GM10248 (cell line): Measurements from ENCODE around the gene VSTM1.

Experiments
- CTCF ChIA-PET: fragments of 300-600 bp; sonication (Branson Sonifier 250); formaldehyde crosslinking; extraction: SDS; loops from one replicate; lab custom pipeline; 2021; ENCODE audit warnings: antibody characterized with exemption; lab: Yijun Ruan, JAX
- POLR2A ChIA-PET: fragments of 350-650 bp; sonication (Branson Sonifier 250); formaldehyde crosslinking; extraction: SDS; loops from one replicate; lab custom pipeline; 2020; ENCODE audit warnings: antibody characterized with exemption; lab: Yijun Ruan, JAX
- DNase-seq: peaks from one replicate; pipeline ENCODE4 v3.0.0; 2012; ENCODE audit errors: extremely low spot score
- TF ChIP-seq, protein P1 (sequence below): IDR thresholded peaks from 2 replicates; pipeline ENCODE4 v1.5.1; 2012; ENCODE audit warnings: mild to moderate bottlenecking, low read depth; ENCODE audit errors: extremely low read depth, missing control alignments, control extremely low read depth

Gene VSTM1

DNA sequence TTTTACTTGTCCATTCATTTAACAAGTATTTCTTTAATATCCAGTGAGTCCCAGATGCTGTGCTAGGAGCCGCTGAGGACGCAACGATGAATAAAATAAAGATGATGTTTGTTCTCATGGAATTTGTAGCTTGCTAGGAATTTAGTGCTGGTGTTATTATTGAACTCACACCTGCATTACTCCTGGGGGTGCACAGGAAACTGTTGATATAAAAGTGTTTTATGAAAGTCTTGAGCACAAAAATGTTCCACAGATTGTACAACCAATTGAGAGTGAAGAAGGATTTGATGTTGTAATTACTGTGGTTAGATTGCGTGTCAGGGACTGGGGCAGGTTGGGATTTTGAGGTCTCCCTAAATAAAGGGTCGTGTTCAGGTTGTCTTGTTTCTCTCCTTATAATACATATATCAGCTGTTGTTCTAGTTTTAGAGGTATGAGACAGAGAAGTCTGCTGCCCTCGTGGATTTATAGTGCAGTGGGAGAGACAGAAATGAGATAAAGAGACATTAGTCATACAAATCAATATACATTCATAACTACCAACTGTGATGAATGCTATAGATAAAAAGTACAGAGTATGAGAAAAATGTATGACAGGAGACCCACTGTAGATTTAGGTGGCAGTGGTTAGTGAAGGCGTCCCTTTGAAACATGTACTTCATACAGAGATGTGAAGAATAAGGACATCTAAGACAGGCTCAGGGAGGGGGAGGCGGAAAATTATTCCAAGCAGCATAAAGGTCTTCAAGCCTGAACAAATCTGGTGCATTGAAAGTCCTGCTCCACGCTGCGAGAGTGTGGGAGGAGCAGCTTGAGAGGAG is 61.0 kb downstream of the VSTM1 start:
- TF ChIP-seq, protein P1, sequence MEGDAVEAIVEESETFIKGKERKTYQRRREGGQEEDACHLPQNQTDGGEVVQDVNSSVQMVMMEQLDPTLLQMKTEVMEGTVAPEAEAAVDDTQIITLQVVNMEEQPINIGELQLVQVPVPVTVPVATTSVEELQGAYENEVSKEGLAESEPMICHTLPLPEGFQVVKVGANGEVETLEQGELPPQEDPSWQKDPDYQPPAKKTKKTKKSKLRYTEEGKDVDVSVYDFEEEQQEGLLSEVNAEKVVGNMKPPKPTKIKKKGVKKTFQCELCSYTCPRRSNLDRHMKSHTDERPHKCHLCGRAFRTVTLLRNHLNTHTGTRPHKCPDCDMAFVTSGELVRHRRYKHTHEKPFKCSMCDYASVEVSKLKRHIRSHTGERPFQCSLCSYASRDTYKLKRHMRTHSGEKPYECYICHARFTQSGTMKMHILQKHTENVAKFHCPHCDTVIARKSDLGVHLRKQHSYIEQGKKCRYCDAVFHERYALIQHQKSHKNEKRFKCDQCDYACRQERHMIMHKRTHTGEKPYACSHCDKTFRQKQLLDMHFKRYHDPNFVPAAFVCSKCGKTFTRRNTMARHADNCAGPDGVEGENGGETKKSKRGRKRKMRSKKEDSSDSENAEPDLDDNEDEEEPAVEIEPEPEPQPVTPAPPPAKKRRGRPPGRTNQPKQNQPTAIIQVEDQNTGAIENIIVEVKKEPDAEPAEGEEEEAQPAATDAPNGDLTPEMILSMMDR = no peak
- DNase-seq = no peak
- CTCF ChIA-PET = no interaction called here
- POLR2A ChIA-PET = no interaction called here

DNA sequence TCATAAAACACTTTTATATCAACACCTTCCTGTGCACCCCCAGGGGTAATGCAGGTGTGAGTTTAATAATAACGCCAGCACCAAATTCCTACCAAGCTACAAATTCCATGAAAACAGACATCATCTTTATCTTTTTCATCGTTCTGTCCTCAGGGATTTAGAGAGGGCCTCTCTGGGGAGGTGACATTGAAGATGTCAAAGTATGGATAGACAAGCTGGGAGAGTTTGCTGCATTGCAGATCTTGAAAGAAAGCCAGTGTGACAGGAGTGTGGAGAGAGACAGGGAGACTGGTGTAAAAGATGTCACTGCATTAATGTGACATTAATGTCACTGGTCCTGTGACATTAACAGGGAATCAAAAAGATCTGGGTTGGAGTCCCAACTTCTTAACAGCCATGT is 62.2 kb downstream of the VSTM1 start:
- ChIA-PET POLR2A (no interaction called here), CTCF (no interaction called here)
- TF ChIP-seq, protein P1 = no peak
- DNase-seq = no peak

DNA sequence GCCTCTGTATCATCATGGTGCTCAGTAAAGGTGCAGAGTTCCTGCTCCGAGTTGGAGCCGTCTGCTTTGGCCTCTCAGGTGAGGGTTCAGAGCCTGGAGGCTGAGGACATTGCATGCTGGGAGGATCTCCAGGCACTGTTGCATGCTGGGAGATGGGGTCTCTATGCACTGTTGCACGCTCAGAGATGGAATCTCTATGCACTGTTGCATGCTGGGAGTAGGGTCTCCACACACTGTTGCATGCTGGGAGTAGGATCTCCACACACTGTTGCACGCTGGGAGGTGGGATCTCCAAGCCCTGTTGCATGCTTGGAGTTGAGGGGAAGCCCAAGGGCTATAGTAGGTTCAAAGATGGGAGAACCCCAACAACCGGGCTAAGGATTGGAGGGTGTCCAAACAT is 64.0 kb downstream of the VSTM1 start:
- TF ChIP-seq, protein P1 = no peak
- DNase-seq = no peak
- ChIA-PET POLR2A (no interaction called here), CTCF (no interaction called here)

DNA sequence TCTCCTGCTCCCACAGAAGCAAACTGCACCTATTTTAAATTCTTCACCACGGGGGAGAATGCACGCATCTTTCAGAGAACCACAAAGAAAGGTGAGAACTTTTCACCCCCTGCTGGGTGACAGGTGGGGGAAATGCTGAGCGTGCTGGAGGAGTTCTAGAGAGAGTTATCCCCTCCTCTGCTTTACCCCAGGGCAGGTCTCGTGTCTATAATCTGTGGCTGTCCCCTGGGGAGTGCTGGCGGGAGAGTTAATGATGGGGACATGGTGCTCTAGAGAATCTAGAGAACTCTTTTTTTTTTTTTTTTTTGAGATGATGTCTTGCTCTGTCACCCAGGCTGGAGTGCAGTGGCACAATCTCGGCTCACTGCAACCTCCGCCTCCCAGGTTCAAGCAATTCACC is 65.5 kb downstream of the VSTM1 start:
- POLR2A ChIA-PET = no interaction called here
- CTCF ChIA-PET = no interaction called here
- DNase-seq = no peak
- TF ChIP-seq, protein P1 = no peak

DNA sequence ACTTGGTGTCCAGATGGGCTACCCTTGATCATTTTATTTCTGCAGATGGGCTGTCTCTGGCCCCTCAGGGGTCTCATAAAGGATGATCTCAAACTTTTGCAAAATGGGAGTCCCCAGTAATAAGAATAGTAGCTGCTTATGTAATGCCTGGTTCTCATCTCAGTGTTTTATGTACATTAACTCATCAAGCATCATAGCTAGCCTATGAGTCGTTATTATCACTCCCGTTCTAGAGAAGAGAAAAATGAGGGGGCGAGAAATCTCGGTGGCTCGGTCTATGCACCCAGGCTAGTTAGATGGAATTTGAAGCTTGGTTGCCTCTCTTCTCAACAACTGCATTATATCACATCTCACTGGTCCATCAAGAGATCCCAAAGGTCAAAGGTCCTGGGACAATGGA is 68.9 kb downstream of the VSTM1 start:
- POLR2A ChIA-PET = no interaction called here
- DNase-seq = no peak
- TF ChIP-seq, protein P1 = no peak
- CTCF ChIA-PET = interaction anchor here (0.7 kb wide), 1 partner anchor 35 kb away, joined by 5 read pairs; no protein-coding TSS in a partner anchor

DNA sequence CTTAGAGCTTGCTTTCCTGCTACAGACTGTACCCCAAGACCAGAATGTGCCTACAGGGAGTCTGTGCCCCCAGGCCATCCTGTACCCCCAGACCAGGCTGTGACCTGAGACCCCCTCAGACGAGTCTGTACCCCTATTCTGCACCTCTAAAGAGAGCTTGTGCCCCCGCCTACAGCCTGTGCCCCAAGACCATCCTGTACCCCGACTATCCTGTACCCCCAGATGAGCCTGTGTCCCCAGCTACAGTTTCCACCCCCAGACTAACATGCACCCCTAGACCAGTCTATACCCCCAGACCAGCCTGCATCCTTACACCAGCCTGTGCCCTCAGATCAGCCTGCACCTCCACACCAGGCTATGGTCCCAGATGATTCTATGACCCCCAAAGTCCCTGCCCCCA is 70.2 kb downstream of the VSTM1 start:
- ChIA-PET POLR2A (no interaction called here), CTCF (no interaction called here)
- no peak for DNase-seq
- TF ChIP-seq, protein P1 = no peak
